ENCODE data around the gene UBXN4.

- TF ChIP-seq POLR2AphosphoS5 (IDR thresholded peaks at IDR 0.05; ENCODE audit: low read depth, low read length), result no peak
- TF ChIP-seq TAF1 (IDR thresholded peaks at IDR 0.05; ENCODE audit: borderline replicate concordance, insufficient read depth, low read length), result no peak
Measured at GRCh38 chr2:135791418-135792190, 49.9 kb downstream of the UBXN4 start.
